PC-3 (cell line): Measurements from ENCODE around the gene CYTIP. TPM values are rescaled to one million over a fixed set of nuclear protein-coding genes. Genes with fewer than 3 reads are reported as not detected.

Experiments used
- ATAC-seq: fragments of 200-7000 bp; cut with Tn5 transposase; 2 replicates; pipeline ENCODE4 v1.9.1; 2020; ENCODE audit warnings: mild to moderate bottlenecking, moderate library complexity
- BruUV-seq: library from RNA; stranded (reverse); fragments of 400-500 nt; replicated peaks from 2 replicates; lab custom pipeline; 2021; lab: Mats Ljungman, UMichigan
- CTCF ChIA-PET: fragments of 300-600 bp; sonication (Branson Sonifier 250); formaldehyde crosslinking; loops from one replicate; lab custom pipeline; 2022; ENCODE audit warnings: antibody characterized with exemption; lab: Charles Lee
- POLR2A ChIA-PET: fragments of 300-600 bp; sonication (Branson Sonifier 250); formaldehyde crosslinking; loops from one replicate; lab custom pipeline; 2022; ENCODE audit warnings: antibody characterized with exemption; ENCODE audit not compliant: unreplicated experiment; lab: Charles Lee
- DNase-seq: peaks from one replicate; pipeline ENCODE4 v3.0.0-alpha.2; 2015
- H2AFZ ChIP-seq: fragments of 300-600 bp; sonication (generic); 2 replicates; pipeline ENCODE4 v1.6.0; 2016; ENCODE audit warnings: antibody characterized with exemption, low read length
- H3F3A ChIP-seq: fragments of 300-600 bp; sonication (generic); one replicate; pipeline ENCODE4 v1.6.0; 2017; ENCODE audit warnings: antibody characterized with exemption, low read length, control low read depth, mild to moderate bottlenecking; ENCODE audit not compliant: unreplicated experiment
- H3K27ac ChIP-seq: fragments of 300-600 bp; sonication (generic); 2 replicates; pipeline ENCODE4 v1.5.1; 2016; ENCODE audit warnings: mild to moderate bottlenecking, low read length
- H3K27me3 ChIP-seq: fragments of 300-600 bp; sonication (generic); 2 replicates; pipeline ENCODE4 v1.6.1; 2016; ENCODE audit warnings: low read length, mixed read lengths
- H3K36me3 ChIP-seq: fragments of 300-600 bp; sonication (generic); 2 replicates; pipeline ENCODE4 v1.6.1; 2016; ENCODE audit warnings: low read depth, mixed run types, low read length, mixed read lengths
- H3K4me1 ChIP-seq: fragments of 300-600 bp; sonication (generic); 2 replicates; pipeline ENCODE4 v1.5.1; 2016; ENCODE audit warnings: low read length; ENCODE audit not compliant: insufficient read depth
- H3K4me2 ChIP-seq: fragments of 300-600 bp; sonication (generic); 2 replicates; pipeline ENCODE4 v1.6.0; 2016; ENCODE audit warnings: low read length
- H3K4me3 ChIP-seq: fragments of 300-600 bp; sonication (generic); 2 replicates; pipeline ENCODE4 v1.5.1; 2016; ENCODE audit warnings: mild to moderate bottlenecking, low read length, mixed read lengths
- H3K79me2 ChIP-seq: fragments of 300-600 bp; sonication (generic); 2 replicates; pipeline ENCODE4 v1.6.1; 2017; ENCODE audit warnings: low read length, mixed read lengths
- H3K9ac ChIP-seq: fragments of 300-600 bp; sonication (generic); 2 replicates; pipeline ENCODE4 v1.6.0; 2016; ENCODE audit warnings: mild to moderate bottlenecking, low read length
- H3K9me2 ChIP-seq: fragments of 300-600 bp; sonication (generic); replicated peaks from 2 replicates; pipeline ENCODE4 v1.6.1; 2016; ENCODE audit warnings: mixed run types, low read length, mixed read lengths
- H3K9me3 ChIP-seq: fragments of 300-600 bp; sonication (generic); 2 replicates; pipeline ENCODE4 v1.6.1; 2016; ENCODE audit warnings: low read length, mixed read lengths
- H4K20me1 ChIP-seq: fragments of 300-600 bp; sonication (generic); 2 replicates; pipeline ENCODE4 v1.6.1; 2016; ENCODE audit warnings: low read length, mixed read lengths
- CTCF ChIP-seq: fragments of 300-600 bp; sonication (generic); conservative IDR thresholded peaks from 2 replicates; pipeline ENCODE4 v1.5.1; 2017; ENCODE audit warnings: antibody characterized with exemption, low read depth, mild to moderate bottlenecking, low read length
- EZH2 ChIP-seq: fragments of 300-600 bp; sonication (generic); IDR thresholded peaks from one replicate; pipeline ENCODE4 v1.6.1; 2017; ENCODE audit warnings: antibody characterized with exemption, mild to moderate bottlenecking, low read length; ENCODE audit not compliant: unreplicated experiment
- EZH2phosphoT487 ChIP-seq: fragments of 300-600 bp; sonication (generic); IDR thresholded peaks from 2 replicates; pipeline ENCODE4 v1.6.1; 2018; ENCODE audit warnings: mild to moderate bottlenecking, antibody characterized with exemption, low read length, borderline replicate concordance
- intact Hi-C: fragments of 100-400 bp; cut with micrococcal nuclease; formaldehyde crosslinking; loops from 2 replicates; pipeline ENCODE4 v1.9.0; 2023
- total RNA-seq: library from RNA; depleted of rRNA; stranded (reverse); fragments of >200 nt; gene quantifications from 2 replicates; pipeline ENCODE4 v1.2.3, GENCODE V29; 2014

Gene CYTIP
- total RNA-seq, 1 experiment from 2014 or later, result 0.26 TPM

GRCh38 chr2:157447031-157447430, 3.1 kb upstream of the CYTIP start:
- no peak overlapping the region for H3K27ac ChIP-seq
- TF ChIP-seq EZH2phosphoT487 (no peak), EZH2 (no peak), CTCF (no peak)

GRCh38 chr2:157444641-157445040, 752 bp upstream of the CYTIP start:
- H3K4me2 ChIP-seq, result no peak overlapping the region
- H3K36me3 ChIP-seq, result no peaks in the 10 kb centered on the region
- intact Hi-C loops, result no loop called here
- no peak overlapping the region for H3K27ac ChIP-seq
- no peaks in the 10 kb centered on the region for H3K4me1 ChIP-seq
- peaks cover 22% of the 10 kb centered on the region; the same call in 1 of the 2 replicates for H3K27me3 ChIP-seq
- no peak overlapping the region for H3K9ac ChIP-seq
- POLR2A ChIA-PET, result no interaction called here
- no peaks in the 10 kb centered on the region for H3K79me2 ChIP-seq
- H2AFZ ChIP-seq, result no peak overlapping the region
- no peak overlapping the region for H3K4me3 ChIP-seq
- TF ChIP-seq CTCF, result no peak
- TF ChIP-seq EZH2, result no peak
- no peak for TF ChIP-seq EZH2phosphoT487
- H3F3A ChIP-seq, result no peaks in the 10 kb centered on the region
- CTCF ChIA-PET, result no interaction called here
- ATAC-seq (no peak), DNase-seq (no peak)
- no peaks in the 10 kb centered on the region for H3K9me3 ChIP-seq
- H3K9me2 ChIP-seq, result no peaks in the 10 kb centered on the region
- H4K20me1 ChIP-seq, result no peaks in the 10 kb centered on the region
- no TSS peak for BruUV-seq

More at GRCh38 chr2:157447031-157447430, 3.1 kb upstream of the CYTIP start:
- H3K36me3 ChIP-seq, result no peaks in the 10 kb centered on the region
- no peak overlapping the region for H3K4me2 ChIP-seq
- H3F3A ChIP-seq, result no peaks in the 10 kb centered on the region
- no peak overlapping the region for H3K9ac ChIP-seq
- H4K20me1 ChIP-seq, result no peaks in the 10 kb centered on the region
- intact Hi-C loops, result no loop called here
- DNase-seq (no peak), ATAC-seq (no peak)
- no peaks in the 10 kb centered on the region for H3K4me1 ChIP-seq
- ChIA-PET CTCF (interaction anchor here (0.7 kb wide), 1 partner anchor 39 kb away, joined by 4 read pairs; no protein-coding TSS in a partner anchor), POLR2A (no interaction called here)
- no peak overlapping the region for H2AFZ ChIP-seq
- H3K9me2 ChIP-seq, result no peaks in the 10 kb centered on the region
- H3K27me3 ChIP-seq, result peaks cover 15% of the 10 kb centered on the region; the same call in 1 of the 2 replicates
- no peaks in the 10 kb centered on the region for H3K9me3 ChIP-seq
- H3K79me2 ChIP-seq, result no peaks in the 10 kb centered on the region
- no peak overlapping the region for H3K4me3 ChIP-seq
- no TSS peak for BruUV-seq

- no peaks in the 10 kb centered on the region for H3K9me2 ChIP-seq
- H3K27ac ChIP-seq, result no peak overlapping the region
- H3K79me2 ChIP-seq, result no peaks in the 10 kb centered on the region
- CTCF ChIA-PET, result no interaction called here
- no peak for ATAC-seq
- H2AFZ ChIP-seq, result no peak overlapping the region
- H3K4me3 ChIP-seq, result no peak overlapping the region
- H3K36me3 ChIP-seq, result no peaks in the 10 kb centered on the region
- peaks cover 28% of the 10 kb centered on the region; the same call in 1 of the 2 replicates for H3K27me3 ChIP-seq
- no peaks in the 10 kb centered on the region for H3K4me1 ChIP-seq
- H3K9ac ChIP-seq, result no peak overlapping the region
- no peaks in the 10 kb centered on the region for H3K9me3 ChIP-seq
- H3F3A ChIP-seq, result no peaks in the 10 kb centered on the region
- POLR2A ChIA-PET, result no interaction called here
- no peak overlapping the region for H3K4me2 ChIP-seq
- intact Hi-C loops, result no loop called here
- DNase-seq, result no peak
- TF ChIP-seq EZH2 (no peak), EZH2phosphoT487 (no peak), CTCF (no peak)
- no TSS peak for BruUV-seq
- H4K20me1 ChIP-seq, result no peaks in the 10 kb centered on the region
These were observed 799 bp downstream of the CYTIP start for GRCh38 chr2:157443090-157443489.
